ENCODE results near the gene EML4. TPM values are rescaled to one million over a fixed set of nuclear protein-coding genes. Genes with fewer than 3 reads are reported as not detected.

Gene EML4
- total and polyA plus RNA-seq, 10 donors: 25.4 to 176 (median 88.2) TPM

DNA sequence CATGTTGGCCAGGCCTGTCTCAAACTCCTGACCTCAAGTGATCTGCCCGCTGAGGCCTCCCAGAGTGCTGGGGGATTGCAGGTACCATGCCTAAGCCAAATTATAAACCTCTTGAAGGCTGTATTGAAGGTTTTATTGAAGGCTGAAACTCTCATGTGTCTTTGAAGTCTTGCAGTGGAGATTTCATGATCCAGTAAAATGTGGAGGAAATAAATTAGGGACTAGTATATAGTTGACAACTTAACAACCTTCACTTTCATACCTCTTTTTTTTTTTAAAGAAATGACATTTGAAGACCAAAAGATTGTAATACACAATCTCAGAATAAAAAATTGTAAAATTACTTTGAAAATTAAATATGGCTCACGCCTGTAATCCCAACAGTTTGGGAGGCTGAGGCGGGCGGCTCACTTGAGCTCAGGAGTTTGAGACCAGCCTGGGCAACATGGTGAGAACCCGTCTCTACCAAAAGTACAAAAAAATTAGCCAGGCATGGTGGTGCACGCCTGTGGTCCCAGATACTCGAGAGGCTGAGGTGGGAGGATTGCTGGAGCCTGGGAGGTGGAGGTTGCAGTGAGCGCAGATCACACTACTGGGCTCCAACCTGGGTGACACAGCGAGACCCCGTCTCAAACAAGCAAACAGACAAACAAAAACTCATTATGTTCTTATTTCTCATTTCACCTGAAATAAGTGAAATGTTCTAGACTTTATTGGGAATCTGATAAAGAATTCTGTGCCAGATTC lies 8.0 kb downstream of the EML4 start:
- Histone ChIP-seq H3K36me3 (peaks cover 0 to 20% (median 0%) of the 10 kb centered on the region in 6 donors), H3K4me1 (peaks cover 35 to 100% (median 89%) of the 10 kb centered on the region in 6 donors), H3K9me3 (no peaks in the 10 kb centered on the region), H3K27ac (peak overlapping the region in 1 of 8 donors; percentile 49), H3K4me3 (no peak overlapping the region), H3K27me3 (replicated peaks in 1 of 7) (no peaks in the 10 kb centered on the region)
- intact Hi-C loops (cut with DNase I; ENCODE audit: low total_unique reads): loop anchor here (10.0 kb wide), 1 partner anchor 72 kb away; no protein-coding TSS in a partner anchor
- no peak for TF ChIP-seq POLR2AphosphoS5 (IDR thresholded peaks at IDR 0.05)
- TF ChIP-seq CTCF (IDR thresholded peaks at IDR 0.05 in 8 of 11, conservative IDR thresholded peaks at IDR 0.05 in 3 of 11): no peak
- TF ChIP-seq POLR2A (IDR thresholded peaks at IDR 0.05): no peak
- WGBS, 5 donors: 93 to 98% (median 98%) methylated on average over 10 of the region's 10 CpGs
- no peak for DNase-seq

GRCh38 chr2:42178335-42178734 lies 9.2 kb downstream of the EML4 start:
- intact Hi-C loops (cut with DNase I; ENCODE audit: low total_unique reads): loop anchor here (10.0 kb wide), 1 partner anchor 74 kb away; no protein-coding TSS in a partner anchor
- TF ChIP-seq CTCF (IDR thresholded peaks at IDR 0.05 in 8 of 11, conservative IDR thresholded peaks at IDR 0.05 in 3 of 11) (no peak), POLR2AphosphoS5 (IDR thresholded peaks at IDR 0.05) (no peak), POLR2A (IDR thresholded peaks at IDR 0.05) (no peak)
- Histone ChIP-seq H3K27ac (peak overlapping the region in 1 of 8 donors; percentile 37), H3K9me3 (no peaks in the 10 kb centered on the region), H3K4me3 (no peak overlapping the region), H3K4me1 (peaks cover 35 to 100% (median 88%) of the 10 kb centered on the region in 6 donors), H3K36me3 (peaks cover 0 to 20% (median 0%) of the 10 kb centered on the region in 6 donors), H3K27me3 (replicated peaks in 1 of 7) (no peaks in the 10 kb centered on the region)
- DNase-seq: no peak
- 84 to 95% (median 90%) methylated on average over 6 of the region's 6 CpGs for WGBS, 5 donors

DNA sequence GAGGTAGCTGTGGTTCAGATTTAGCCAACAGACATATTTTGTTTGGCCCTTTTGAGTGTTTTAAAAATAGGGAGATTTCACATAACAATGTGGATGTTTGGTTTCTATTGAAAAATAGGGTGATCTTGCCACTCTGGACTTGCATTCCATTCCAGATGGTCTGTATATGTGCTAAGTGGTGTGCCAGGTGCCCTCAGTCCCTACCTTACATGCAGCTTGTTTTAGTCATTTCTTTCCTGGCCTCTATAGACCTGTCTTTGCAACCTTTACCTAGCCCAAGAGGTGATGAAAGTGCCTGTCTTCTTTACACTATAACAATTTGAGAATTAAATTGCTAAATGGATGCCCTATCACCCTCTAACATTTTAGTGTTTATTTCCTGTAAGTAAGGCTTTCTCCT lies 11.1 kb downstream of the EML4 start:
- intact Hi-C loops (cut with DNase I; ENCODE audit: low total_unique reads): no loop called here
- H3K4me3 ChIP-seq: no peak overlapping the region

More for the DNA sequence above, 11.1 kb downstream of the EML4 start:
- Histone ChIP-seq H3K27me3 (replicated peaks in 1 of 7) (no peaks in the 10 kb centered on the region), H3K36me3 (peaks cover 0 to 26% (median 0%) of the 10 kb centered on the region in 6 donors), H3K9me3 (no peaks in the 10 kb centered on the region), H3K4me1 (peaks cover 31 to 100% (median 89%) of the 10 kb centered on the region in 6 donors), H3K27ac (peak overlapping the region in 1 of 8 donors; percentile 56)
- DNase-seq: no peak
- no peak for TF ChIP-seq CTCF (IDR thresholded peaks at IDR 0.05 in 8 of 11, conservative IDR thresholded peaks at IDR 0.05 in 3 of 11)
- TF ChIP-seq POLR2A (IDR thresholded peaks at IDR 0.05): no peak
- no peak for TF ChIP-seq POLR2AphosphoS5 (IDR thresholded peaks at IDR 0.05)

Measured in spleen (tissue), 11 donors.